H1 (cell line): Measurements from ENCODE around the gene CKAP4. TPM values are rescaled to one million over a fixed set of nuclear protein-coding genes. Genes with fewer than 3 reads are reported as not detected.

Experiments used
- CTCF ChIA-PET: fragments of 300-600 bp; sonication (Branson Sonifier 250); formaldehyde crosslinking; loops from one replicate; lab custom pipeline; 2021; ENCODE audit not compliant: partially characterized antibody; lab: Charles Lee
- POLR2A ChIA-PET: fragments of 300-600 bp; sonication (Branson Sonifier 250); formaldehyde crosslinking; loops from one replicate; lab custom pipeline; 2021; ENCODE audit warnings: inconsistent platforms; ENCODE audit not compliant: partially characterized antibody; lab: Charles Lee
- DNase-seq, 2 experiments: peaks; one replicate each; pipeline versions ENCODE4 v3.0.0 to v3.0.0-alpha.2; 2010 to 2022; ENCODE audit warnings: low spot score in 2 of 2, low read depth in 1 of 2, mixed read lengths in 1 of 2
- FAIRE-seq: peaks from 2 replicates; lab custom pipeline; 2011; peaks lifted over from hg19 to GRCh38; lab: Jason Lieb, UNC
- H2AFZ ChIP-seq: 2 replicates; pipeline ENCODE4 v1.8.1; 2012; ENCODE audit warnings: low read length, inconsistent platforms
- H2AK5ac ChIP-seq: 2 replicates; pipeline ENCODE4 v1.6.1; 2013; ENCODE audit warnings: low read depth, low read length
- H2BK120ac ChIP-seq: replicated peaks from 2 replicates; pipeline ENCODE3; 2013; ENCODE audit warnings: low read depth, low read length, inconsistent platforms
- H2BK12ac ChIP-seq: 2 replicates; pipeline ENCODE4 v1.6.1; 2013; ENCODE audit warnings: low read depth, low read length
- H2BK15ac ChIP-seq: 2 replicates; pipeline ENCODE4 v1.6.1; 2013; ENCODE audit warnings: low read length
- H2BK20ac ChIP-seq: 2 replicates; pipeline ENCODE4 v1.6.1; 2013; ENCODE audit warnings: low read length
- H2BK5ac ChIP-seq: 2 replicates; pipeline ENCODE4 v1.6.1; 2013; ENCODE audit warnings: low read depth, low read length
- H3K14ac ChIP-seq: 2 replicates; pipeline ENCODE4 v1.6.1; 2013; ENCODE audit warnings: inconsistent platforms; ENCODE audit not compliant: insufficient read length
- H3K18ac ChIP-seq: 2 replicates; pipeline ENCODE4 v1.6.1; 2013; ENCODE audit warnings: low read length; ENCODE audit errors: extremely low read depth
- H3K23ac ChIP-seq: 2 replicates; pipeline ENCODE4 v1.6.1; 2013; ENCODE audit warnings: inconsistent platforms; ENCODE audit not compliant: insufficient read length
- H3K23me2 ChIP-seq: 2 replicates; pipeline ENCODE4 v1.6.1; 2013; ENCODE audit warnings: low read depth, low read length
- H3K27ac ChIP-seq: 2 replicates; pipeline ENCODE4 v1.6.1; 2011; ENCODE audit warnings: low read depth, low read length, inconsistent platforms
- H3K27me3 ChIP-seq, 4 experiments: replicated peaks in 1 of 4; 1 replicate in 1 of 4; 2 replicates in 3 of 4; pipeline versions ENCODE4 v1.6.1 to v1.8.1; 2011 to 2013; ENCODE audit warnings: low read length in 3 of 4, mild to moderate bottlenecking in 3 of 4, inconsistent platforms in 2 of 4, mixed read lengths in 2 of 4, moderate library complexity in 1 of 4; ENCODE audit not compliant: control insufficient read depth in 3 of 4, insufficient read depth in 3 of 4; ENCODE audit errors: extremely low read depth in 1 of 4
- H3K36me3 ChIP-seq, 4 experiments: 2 replicates each; pipeline versions ENCODE4 v1.6.1 to v1.8.1; 2011 to 2013; ENCODE audit warnings: mild to moderate bottlenecking in 4 of 4, low read length in 3 of 4, moderate library complexity in 2 of 4, control low read depth in 1 of 4, inconsistent platforms in 1 of 4; ENCODE audit not compliant: insufficient read depth in 4 of 4, control insufficient read depth in 2 of 4
- H3K4ac ChIP-seq: replicated peaks from 2 replicates; pipeline ENCODE3; 2013; ENCODE audit warnings: low read length, low read depth, mixed read lengths, inconsistent platforms; ENCODE audit not compliant: insufficient read length
- H3K4me1 ChIP-seq, 4 experiments: replicated peaks in 1 of 4; 1 replicate in 1 of 4; 2 replicates in 3 of 4; pipeline versions ENCODE4 v1.6.1 to v1.8.1; 2011 to 2013; ENCODE audit warnings: low read length in 3 of 4, inconsistent platforms in 2 of 4, mixed read lengths in 1 of 4; ENCODE audit not compliant: insufficient read depth in 4 of 4, control insufficient read depth in 3 of 4
- H3K4me2 ChIP-seq, 2 experiments: 2 replicates each; pipeline versions ENCODE4 v1.6.1 to v1.8.1; 2011 to 2013; ENCODE audit warnings: low read depth in 2 of 2, low read length in 2 of 2, control low read depth in 1 of 2, inconsistent platforms in 1 of 2, mild to moderate bottlenecking in 1 of 2; ENCODE audit not compliant: insufficient read depth in 1 of 2
- H3K4me3 ChIP-seq, 4 experiments: fragments of 200-600, 300-600 bp in 1 of 4; sonication (generic), shearing (Covaris generic), sonication (Bioruptor Twin) in 1 of 4; 2 replicates each; pipeline versions ENCODE4 v1.5.1 to v1.8.1; 2011 to 2016; ENCODE audit warnings: low read length in 4 of 4, low read depth in 3 of 4, control low read depth in 2 of 4, inconsistent platforms in 2 of 4, mild to moderate bottlenecking in 2 of 4, mixed read lengths in 1 of 4, moderate library complexity in 1 of 4; ENCODE audit not compliant: insufficient read depth in 2 of 4; ENCODE audit errors: extremely low read depth in 1 of 4
- H3K56ac ChIP-seq: replicated peaks from 2 replicates; pipeline ENCODE3; 2013; ENCODE audit warnings: low read depth, mild to moderate bottlenecking, mixed read lengths, low read length, inconsistent platforms; ENCODE audit not compliant: insufficient read length
- H3K79me1 ChIP-seq: 2 replicates; pipeline ENCODE4 v1.6.1; 2013; ENCODE audit warnings: low read depth, low read length, control low read depth
- H3K79me2 ChIP-seq, 2 experiments: 2 replicates each; pipeline versions ENCODE4 v1.6.1 to v1.8.1; 2012 to 2013; ENCODE audit warnings: low read length in 2 of 2, mild to moderate bottlenecking in 2 of 2, inconsistent platforms in 1 of 2; ENCODE audit not compliant: insufficient read depth in 2 of 2, control insufficient read depth in 1 of 2
- H3K9ac ChIP-seq, 4 experiments: replicated peaks in 1 of 4; 1 replicate in 1 of 4; 2 replicates in 3 of 4; pipeline versions ENCODE4 v1.6.1 to v1.8.1; 2011 to 2013; ENCODE audit warnings: low read depth in 3 of 4, low read length in 3 of 4, control low read depth in 2 of 4, mild to moderate bottlenecking in 2 of 4, moderate library complexity in 2 of 4, inconsistent platforms in 1 of 4; ENCODE audit errors: extremely low read depth in 1 of 4
- H3K9me3 ChIP-seq, 2 experiments: 2 replicates each; pipeline versions ENCODE4 v1.6.1 to v1.8.1; 2012 to 2013; ENCODE audit warnings: mild to moderate bottlenecking in 2 of 2, moderate library complexity in 2 of 2, control low read depth in 1 of 2, inconsistent platforms in 1 of 2, low read depth in 1 of 2, low read length in 1 of 2, mixed read lengths in 1 of 2; ENCODE audit not compliant: insufficient read depth in 2 of 2
- H4K20me1 ChIP-seq, 2 experiments: replicated peaks in 1 of 2; 2 replicates each; pipeline versions ENCODE3 to v1.8.1; 2011 to 2013; ENCODE audit warnings: inconsistent platforms in 2 of 2, low read length in 2 of 2, mild to moderate bottlenecking in 1 of 2; ENCODE audit not compliant: insufficient read depth in 2 of 2, control insufficient read depth in 1 of 2
- H4K5ac ChIP-seq: 2 replicates; pipeline ENCODE4 v1.6.1; 2013; ENCODE audit warnings: low read length, low read depth, mixed read lengths, inconsistent platforms; ENCODE audit not compliant: insufficient read length
- H4K8ac ChIP-seq: 2 replicates; pipeline ENCODE4 v1.8.0; 2013; ENCODE audit warnings: mild to moderate bottlenecking, moderate library complexity, low read length, inconsistent platforms; ENCODE audit not compliant: insufficient read depth; ENCODE audit errors: extremely low read depth
- H4K91ac ChIP-seq: replicated peaks from 2 replicates; pipeline ENCODE3; 2013; ENCODE audit warnings: low read length, mixed read lengths, inconsistent platforms; ENCODE audit not compliant: insufficient read length
- BRCA1 ChIP-seq: IDR thresholded peaks from 2 replicates; pipeline ENCODE4 v1.6.1; 2012; ENCODE audit warnings: low read depth, low read length, improper control_type of control experiment
- CBX5 ChIP-seq: fragments of 300-800, 300-1000 bp; sonication (generic); IDR thresholded peaks from 2 replicates; pipeline ENCODE4 v1.7.1; 2016; ENCODE audit warnings: antibody characterized with exemption, low read length, low read depth
- CTCF ChIP-seq, 3 experiments: IDR thresholded peaks; 1 replicate in 2 of 3; 2 replicates in 1 of 3; pipeline versions ENCODE4 v1.5.1 to v1.6.1; 2011; ENCODE audit warnings: low read length in 3 of 3, mild to moderate bottlenecking in 3 of 3, inconsistent platforms in 2 of 3, low read depth in 1 of 3, moderate library complexity in 1 of 3; ENCODE audit not compliant: insufficient read depth in 1 of 3; ENCODE audit errors: control extremely low read depth in 1 of 3
- E2F6 ChIP-seq: IDR thresholded peaks from 2 replicates; pipeline ENCODE4 v1.6.1; 2012; ENCODE audit warnings: inconsistent platforms
- PHF8 ChIP-seq: fragments of 200-600 bp; sonication (generic); conservative IDR thresholded peaks from 2 replicates; pipeline ENCODE4 v1.7.1; 2012; ENCODE audit warnings: low read depth, mild to moderate bottlenecking, inconsistent platforms, low read length, moderate library complexity
- SP4 ChIP-seq: IDR thresholded peaks from 2 replicates; pipeline ENCODE4 v1.6.1; 2012; ENCODE audit warnings: low read length, inconsistent platforms
- TCF12 ChIP-seq: IDR thresholded peaks from 2 replicates; pipeline ENCODE4 v1.6.1; 2011; ENCODE audit warnings: low read depth, mild to moderate bottlenecking, low read length
- WGBS, 2 experiments: shearing (Covaris generic) in 1 of 2; methylation state at CpG; one replicate each; pipeline versions ENCODE4 v1.1.6 to v1.1.7; 2013 to 2015; ENCODE audit warnings: low lambda C conversion rate in 2 of 2, mixed read lengths in 2 of 2, inconsistent platforms in 1 of 2, low coverage in 1 of 2, missing lambda C conversion rate in 1 of 2; ENCODE audit not compliant: insufficient replicate concordance in 2 of 2, insufficient coverage in 1 of 2, insufficient read length in 1 of 2; ENCODE audit errors: extremely low coverage in 1 of 2, missing lambda C conversion rate in 1 of 2; 5-methylcytosine and 5-hydroxymethylcytosine counted together
- polyA plus RNA-seq, 7 experiments: library from polyadenylated mRNA; depleted of rRNA in 3 of 7; stranded (reverse) in 5 of 7; unstranded in 2 of 7; fragments of >200 nt in 5 of 7; fragments of 200-250 nt in 2 of 7; gene quantifications; 1 replicate in 5 of 7; 2 replicates in 1 of 7; 4 replicates in 1 of 7; pipeline versions ENCODE4 v1.2.1 to v1.2.3, GENCODE V29; 2011 to 2013; ENCODE audit warnings: missing spikeins in 2 of 7, mixed read lengths in 2 of 7
- total RNA-seq: library from RNA; stranded (reverse); fragmentation: NEBNext Ultra II Directional; extraction: Animal tissue kit (Norgen Biotek cat#: 25700); gene quantifications from 2 replicates; pipeline ENCODE4 v1.2.1, GENCODE V29; 2021

CKAP4 gene
- total and polyA plus RNA-seq, 2 of the 8 experiments (the other 6 are each of a cell fraction or from before 2014, with no cell fraction given), result 35.8 to 80.7 TPM

- Histone ChIP-seq H3K79me1 (no peaks in the 10 kb centered on the region), H3K27ac (no peak overlapping the region), H3K4me3 (no peak overlapping the region), H3K56ac (no peak overlapping the region), H2AFZ (0 out of 2 replicates have a peak overlapping the region, but pooled peaks have one; percentile 43), H3K14ac (no peak overlapping the region), H3K23me2 (no peaks in the 10 kb centered on the region), H3K23ac (no peak overlapping the region), H3K18ac (no peak overlapping the region), H2BK15ac (no peak overlapping the region), H2AK5ac (no peak overlapping the region), H4K20me1 (no peaks in the 10 kb centered on the region), H4K5ac (no peak overlapping the region), H3K79me2 (no peaks in the 10 kb centered on the region), H4K91ac (no peak overlapping the region), H3K4me1 (peaks cover 0 to 2% (median 0%) of the 10 kb centered on the region in 4 experiments; a peak in 1 of 7 replicates), H2BK120ac (no peak overlapping the region), H2BK12ac (no peak overlapping the region), H3K36me3 (no peaks in the 10 kb centered on the region), H3K4ac (no peak overlapping the region), H3K4me2 (no peak overlapping the region), H3K9ac (no peak overlapping the region), H3K27me3 (no peaks in the 10 kb centered on the region), H2BK20ac (no peak overlapping the region), H4K8ac (no peak overlapping the region), H3K9me3 (peaks cover 1 to 5% of the 10 kb centered on the region in 2 experiments; a peak in 3 of 4 replicates), H2BK5ac (no peak overlapping the region)
- ChIA-PET CTCF (interaction anchor here (0.5 to 3.3 kb wide), 48 partner anchors 8 to 829 kb away, joined by 3 to 18 read pairs (median 4); no protein-coding TSS in a partner anchor), POLR2A (interaction anchor here (0.6 to 0.9 kb wide), 2 partner anchors 12 to 69 kb away, joined by 3 to 4 read pairs; no protein-coding TSS in a partner anchor)
- FAIRE-seq (peak; percentile 50), DNase-seq (peak in 1 of 2 experiments; percentile 92)
- 61% methylated on average over 9 of the region's 9 CpGs; no CpG with 5 or more reads in 1 of the 2 experiments for WGBS, 2 experiments
- no peak for TF ChIP-seq SP4
- no peak for TF ChIP-seq PHF8
- no peak for TF ChIP-seq E2F6
- peak; percentile 89 to 93 (median 91) for TF ChIP-seq CTCF (IDR thresholded peaks at IDR 0.05; ENCODE audit: control extremely low read depth in 1 of 3, insufficient read depth in 1 of 3, low read depth in 1 of 3, low read length in 3 of 3)
- no peak for TF ChIP-seq BRCA1
- TF ChIP-seq CBX5, result no peak
- TF ChIP-seq TCF12, result no peak
Observed at GRCh38 chr12:106223485-106224354, 24.1 kb downstream of the CKAP4 start.
